Prostate gland (tissue), 2 donors: ENCODE data around the gene PRB4.

Experiments used
- CTCF ChIP-seq, 4 experiments: fragments of 200-600 bp in 2 of 4; fragments of 450-650 bp in 2 of 4; sonication (generic) in 2 of 4; IDR thresholded peaks; 1 replicate in 3 of 4; 2 replicates in 1 of 4; pipeline ENCODE4 v1.5.1; 2016 to 2019; ENCODE audit warnings: antibody characterized with exemption in 4 of 4, mild to moderate bottlenecking in 2 of 4, moderate library complexity in 2 of 4
- POLR2A ChIP-seq: fragments of 450-650 bp; IDR thresholded peaks from one replicate; pipeline ENCODE4 v1.6.1; 2016; ENCODE audit warnings: antibody characterized with exemption, mild to moderate bottlenecking
- POLR2AphosphoS5 ChIP-seq: sonication (generic); formaldehyde crosslinking; IDR thresholded peaks from one replicate; pipeline ENCODE4 v1.6.1; 2017; ENCODE audit warnings: antibody characterized with exemption

GRCh38 chr12:11321980-11322379, 11.7 kb upstream of the PRB4 start:
- TF ChIP-seq CTCF (IDR thresholded peaks at IDR 0.05): no peak
- TF ChIP-seq POLR2AphosphoS5: no peak
- TF ChIP-seq POLR2A: no peak
